HepG2 (cell line): ENCODE results near the gene RDH11. TPM values are rescaled to one million over a fixed set of nuclear protein-coding genes. Genes with fewer than 3 reads are reported as not detected.

Source experiments
- ATAC-seq: fragments of 200-7000 bp; cut with Tn5 transposase; 3 replicates; pipeline ENCODE4 v1.9.1; 2020; ENCODE audit warnings: mild to moderate bottlenecking, moderate library complexity
- BruUV-seq: library from RNA; stranded (reverse); fragments of 400-500 nt; replicated peaks from 2 replicates; lab custom pipeline; 2021; lab: Mats Ljungman, UMichigan
- CTCF ChIA-PET: fragments of 300-600 bp; formaldehyde crosslinking; extraction: SDS; loops from one replicate; lab custom pipeline; 2021; ENCODE audit warnings: low total read pairs, inconsistent platforms, low intra/inter-chr PET ratio; lab: Yijun Ruan, JAX
- POLR2A ChIA-PET: fragments of 350-600 bp; sonication (Branson Sonifier 250); formaldehyde crosslinking; loops from one replicate; lab custom pipeline; 2020; ENCODE audit warnings: antibody characterized with exemption, inconsistent platforms; lab: Yijun Ruan, JAX
- DNase-seq: peaks from one replicate; pipeline ENCODE4 v3.0.0-alpha.2; 2015; ENCODE audit warnings: low spot score
- FAIRE-seq: peaks from 3 replicates; lab custom pipeline; 2011; peaks lifted over from hg19 to GRCh38; lab: Jason Lieb, UNC
- H2AFZ ChIP-seq: one replicate; pipeline ENCODE4 v1.6.1; 2011; ENCODE audit warnings: low read length, inconsistent platforms
- H3K27ac ChIP-seq: fragments of 300-600 bp; 3 replicates; pipeline ENCODE4 v1.8.0; 2011; ENCODE audit warnings: mixed run types, mild to moderate bottlenecking, mixed read lengths, low read length, inconsistent platforms; ENCODE audit not compliant: insufficient read depth; ENCODE audit errors: extremely low read length
- H3K27me3 ChIP-seq, 2 experiments: fragments of 200-600 bp in 1 of 2; 2 replicates in 1 of 2; 3 replicates in 1 of 2; pipeline versions ENCODE4 v1.6.0 to v1.8.0; 2011; ENCODE audit warnings: low read length in 2 of 2, mild to moderate bottlenecking in 2 of 2, moderate library complexity in 2 of 2, inconsistent platforms in 1 of 2; ENCODE audit not compliant: insufficient read depth in 2 of 2, control insufficient read depth in 1 of 2
- H3K36me3 ChIP-seq, 2 experiments: fragments of 200-600 bp in 1 of 2; replicated peaks in 1 of 2; 2 replicates in 1 of 2; 3 replicates in 1 of 2; pipeline versions ENCODE4 v1.5.1 to v1.8.0; 2011; ENCODE audit warnings: low read length in 2 of 2, inconsistent platforms in 1 of 2; ENCODE audit not compliant: insufficient read depth in 2 of 2, control insufficient read depth in 1 of 2
- H3K4me1 ChIP-seq: 2 replicates; pipeline ENCODE4 v1.5.1; 2012; ENCODE audit warnings: low read length, inconsistent platforms; ENCODE audit not compliant: insufficient read depth
- H3K4me2 ChIP-seq: 2 replicates; pipeline ENCODE4 v1.6.0; 2011; ENCODE audit warnings: low read depth, low read length, inconsistent platforms
- H3K4me3 ChIP-seq, 3 experiments: fragments of 200-600 bp in 1 of 3; sonication (generic), shearing (Covaris generic) in 1 of 3; replicated peaks in 1 of 3; 2 replicates each; pipeline ENCODE4 v1.5.1; 2011 to 2016; ENCODE audit warnings: low read length in 3 of 3, inconsistent platforms in 2 of 3, low read depth in 2 of 3, mild to moderate bottlenecking in 2 of 3, control low read depth in 1 of 3, mixed read lengths in 1 of 3; ENCODE audit not compliant: insufficient read depth in 1 of 3
- H3K79me2 ChIP-seq: one replicate; pipeline ENCODE4 v1.6.1; 2011; ENCODE audit warnings: low read length, inconsistent platforms; ENCODE audit not compliant: insufficient read depth
- H3K9ac ChIP-seq: 2 replicates; pipeline ENCODE4 v1.6.0; 2011; ENCODE audit warnings: mild to moderate bottlenecking, low read depth, low read length, inconsistent platforms; ENCODE audit not compliant: insufficient read depth
- H3K9me3 ChIP-seq: 2 replicates; pipeline ENCODE4 v1.5.1; 2012; ENCODE audit warnings: mild to moderate bottlenecking, low read length
- H4K20me1 ChIP-seq: 2 replicates; pipeline ENCODE4 v1.6.0; 2011; ENCODE audit warnings: inconsistent platforms, mild to moderate bottlenecking, low read length, moderate library complexity; ENCODE audit not compliant: insufficient read depth
- AHR ChIP-seq: IDR thresholded peaks from 2 replicates; pipeline ENCODE4 v1.6.1; 2018; ENCODE audit warnings: missing genetic modification reagents, missing compliant biosample characterization
- ELF3 ChIP-seq: IDR thresholded peaks from 2 replicates; pipeline ENCODE4 v1.6.1; 2016; ENCODE audit warnings: missing genetic modification reagents, missing compliant biosample characterization
- GRHL1 ChIP-seq: sonication (generic); formaldehyde crosslinking; conservative IDR thresholded peaks from 2 replicates; pipeline ENCODE4 v1.8.0; 2022; ENCODE audit warnings: missing genetic modification reagents
- HMGA1 ChIP-seq: sonication (generic); formaldehyde crosslinking; conservative IDR thresholded peaks from 2 replicates; pipeline ENCODE4 v1.4.0; 2020; ENCODE audit warnings: missing genetic modification reagents
- POLR2AphosphoS5 ChIP-seq: IDR thresholded peaks from 2 replicates; pipeline ENCODE4 v1.6.1; 2012; ENCODE audit warnings: low read depth, low read length
- ZNF101 ChIP-seq: sonication (generic); formaldehyde crosslinking; IDR thresholded peaks from 2 replicates; pipeline ENCODE4 v1.4.0; 2020; ENCODE audit warnings: mild to moderate bottlenecking, low read depth, missing genetic modification reagents, borderline replicate concordance
- ZNF34 ChIP-seq: sonication (generic); formaldehyde crosslinking; IDR thresholded peaks from 2 replicates; pipeline ENCODE4 v1.4.0; 2020; ENCODE audit warnings: mild to moderate bottlenecking, missing genetic modification reagents, borderline replicate concordance
- ZNF530 ChIP-seq: sonication (generic); formaldehyde crosslinking; IDR thresholded peaks from 2 replicates; pipeline ENCODE4 v1.5.0; 2020; ENCODE audit warnings: low read depth, mild to moderate bottlenecking, missing genetic modification reagents
- ZNF580 ChIP-seq: IDR thresholded peaks from 2 replicates; pipeline ENCODE4 v1.6.1; 2016; ENCODE audit warnings: low read depth, borderline replicate concordance
- ZNF672 ChIP-seq: sonication (generic); formaldehyde crosslinking; IDR thresholded peaks from 2 replicates; pipeline ENCODE4 v1.8.1; 2022; ENCODE audit warnings: missing genetic modification reagents
- WGBS: methylation state at CpG from one replicate; pipeline ENCODE4 v1.1.6; 2017; ENCODE audit warnings: low lambda C conversion rate; 5-methylcytosine and 5-hydroxymethylcytosine counted together
- in situ Hi-C: cut with HindIII; loops from 2 replicates; pipeline ENCODE4 v1.10.0; 2017; ENCODE audit warnings: low pct_unique_long_range_greater_than_20kb; ENCODE audit not compliant: extremely low pct_ligation_motif_present
- intact Hi-C: fragments of 100-400 bp; cut with micrococcal nuclease; formaldehyde crosslinking; loops from one replicate; pipeline ENCODE4 v1.10.0; 2022; ENCODE audit not compliant: unreplicated experiment
- polyA plus RNA-seq, 8 experiments: library from polyadenylated mRNA; depleted of rRNA in 3 of 8; stranded (reverse) in 7 of 8; unstranded in 1 of 8; fragments of >200 nt; fragmentation: Illumina TruSeq in 4 of 8; extraction: Trizol in 4 of 8; gene quantifications; 2 replicates each; pipeline versions ENCODE4 v1.2.1 to v1.2.3, GENCODE V29; 2011 to 2016; ENCODE audit warnings: low read depth in 4 of 8, missing spikeins in 1 of 8, mixed read lengths in 1 of 8; ENCODE audit not compliant: insufficient read depth in 1 of 8
- total RNA-seq, 5 experiments: library from RNA; depleted of rRNA; stranded (reverse); fragments of >200 nt; fragmentation: Illumina TruSeq; extraction: Trizol; gene quantifications; 2 replicates each; pipeline ENCODE4 v1.2.3, GENCODE V29; 2016; ENCODE audit warnings: low read depth in 1 of 5

RDH11 gene
- total and polyA plus RNA-seq, 2 of the 13 experiments (the other 11 are each of a cell fraction or from before 2014, with no cell fraction given): 106 to 131 TPM

- no peak for TF ChIP-seq POLR2AphosphoS5
- TF ChIP-seq, all 625 proteins: peak for 0
Observed at GRCh38 chr14:67643713-67644112, 51.9 kb downstream of the RDH11 start (continued).

- H2AFZ ChIP-seq: no peak overlapping the region
- TF ChIP-seq GRHL1 (CRISPR knock-in tag): no peak
- no peak for TF ChIP-seq ZNF34 (CRISPR knock-in tag)
- no peak for TF ChIP-seq ZNF101 (CRISPR knock-in tag)
- TF ChIP-seq ZNF580: no peak
- no peak for TF ChIP-seq HMGA1 (CRISPR knock-in tag)
- no peak for TF ChIP-seq ZNF672 (CRISPR knock-in tag)
- TF ChIP-seq ZNF530 (CRISPR knock-in tag): no peak
- TF ChIP-seq AHR (CRISPR knock-in tag): no peak
- no peak for TF ChIP-seq ELF3 (CRISPR knock-in tag)
- TF ChIP-seq, all 625 proteins: peak for 0
- H3K9me3 ChIP-seq: no peaks in the 10 kb centered on the region
- ATAC-seq (no peak), DNase-seq (no peak), FAIRE-seq (no peak)
- no peaks in the 10 kb centered on the region for H3K79me2 ChIP-seq
- ChIA-PET POLR2A (no interaction called here), CTCF (no interaction called here)
- no peaks in the 10 kb centered on the region for H3K27me3 ChIP-seq
- H3K9ac ChIP-seq: no peak overlapping the region
- H3K36me3 ChIP-seq: peaks cover 16 to 30% of the 10 kb centered on the region in 2 experiments
- no peaks in the 10 kb centered on the region for H4K20me1 ChIP-seq
- H3K27ac ChIP-seq: no peak overlapping the region
- in situ Hi-C loops (no loop called here), intact Hi-C loops (no loop called here)
- H3K4me2 ChIP-seq: no peak overlapping the region
- WGBS: 98% methylated on average over 5 of the region's 5 CpGs
- no peaks in the 10 kb centered on the region for H3K4me1 ChIP-seq
- no peak overlapping the region for H3K4me3 ChIP-seq
- BruUV-seq: no TSS peak
Observed at GRCh38 chr14:67641902-67642749, 53.4 kb downstream of the RDH11 start.
